H9 (cell line): ENCODE measurements around the gene OGFR. TPM values are rescaled to one million over a fixed set of nuclear protein-coding genes. Genes with fewer than 3 reads are reported as not detected.

Experiments used
- DNase-seq: peaks from one replicate; pipeline ENCODE4 v3.0.0-alpha.2; 2017
- H2AFZ ChIP-seq: one replicate; pipeline ENCODE4 v1.6.1; 2013; ENCODE audit warnings: mild to moderate bottlenecking, low read length, control low read depth, moderate library complexity
- H2AK5ac ChIP-seq: 2 replicates; pipeline ENCODE4 v1.6.1; 2013; ENCODE audit warnings: low read length, control low read depth, mixed read lengths; ENCODE audit not compliant: insufficient read length
- H2BK120ac ChIP-seq: one replicate; pipeline ENCODE4 v1.6.1; 2013; ENCODE audit warnings: low read depth, mild to moderate bottlenecking, low read length, control low read depth, inconsistent platforms; ENCODE audit not compliant: poor library complexity, severe bottlenecking
- H2BK12ac ChIP-seq: 2 replicates; pipeline ENCODE4 v1.6.1; 2013; ENCODE audit warnings: low read length, control low read depth, mixed read lengths, low read depth; ENCODE audit not compliant: insufficient read length
- H2BK15ac ChIP-seq: 2 replicates; pipeline ENCODE4 v1.6.1; 2013; ENCODE audit warnings: low read depth, low read length, control low read depth
- H2BK20ac ChIP-seq: one replicate; pipeline ENCODE4 v1.6.1; 2013; ENCODE audit warnings: low read depth, mild to moderate bottlenecking, low read length, control low read depth, inconsistent platforms; ENCODE audit not compliant: poor library complexity, severe bottlenecking
- H2BK5ac ChIP-seq: 2 replicates; pipeline ENCODE4 v1.6.1; 2013; ENCODE audit warnings: low read length, control low read depth, mixed read lengths; ENCODE audit not compliant: insufficient read length
- H3K14ac ChIP-seq: 2 replicates; pipeline ENCODE4 v1.6.1; 2013; ENCODE audit warnings: low read length, control low read depth; ENCODE audit not compliant: insufficient read depth
- H3K18ac ChIP-seq: 2 replicates; pipeline ENCODE4 v1.6.1; 2013; ENCODE audit warnings: low read depth, mild to moderate bottlenecking, mixed read lengths, low read length, control low read depth; ENCODE audit not compliant: insufficient read length
- H3K23ac ChIP-seq: 2 replicates; pipeline ENCODE4 v1.6.1; 2013; ENCODE audit warnings: low read length, control low read depth, mixed read lengths, low read depth; ENCODE audit not compliant: insufficient read length
- H3K23me2 ChIP-seq: 2 replicates; pipeline ENCODE4 v1.6.1; 2013; ENCODE audit warnings: low read depth, mild to moderate bottlenecking, mixed read lengths, low read length, control low read depth; ENCODE audit not compliant: insufficient read length, poor library complexity, severe bottlenecking
- H3K27ac ChIP-seq: 2 replicates; pipeline ENCODE4 v1.5.1; 2013; ENCODE audit warnings: low read length, control low read depth, mixed read lengths, low read depth; ENCODE audit not compliant: insufficient read length
- H3K27me3 ChIP-seq: 2 replicates; pipeline ENCODE4 v1.6.1; 2013; ENCODE audit warnings: low read length, control low read depth, inconsistent platforms; ENCODE audit not compliant: insufficient read depth
- H3K4ac ChIP-seq: 2 replicates; pipeline ENCODE4 v1.6.1; 2013; ENCODE audit warnings: low read depth, mild to moderate bottlenecking, control low read depth, inconsistent platforms, low read length, moderate library complexity
- H3K4me1 ChIP-seq: 2 replicates; pipeline ENCODE4 v1.6.1; 2013; ENCODE audit warnings: low read length, control low read depth, inconsistent platforms; ENCODE audit not compliant: insufficient read depth
- H3K4me2 ChIP-seq: 2 replicates; pipeline ENCODE4 v1.6.1; 2013; ENCODE audit warnings: low read length, control low read depth, mixed read lengths; ENCODE audit not compliant: insufficient read length, insufficient read depth
- H3K56ac ChIP-seq: 2 replicates; pipeline ENCODE4 v1.6.1; 2013; ENCODE audit warnings: low read depth, mild to moderate bottlenecking, mixed read lengths, low read length, control low read depth; ENCODE audit not compliant: insufficient read length
- H3K79me1 ChIP-seq: 2 replicates; pipeline ENCODE4 v1.6.1; 2013; ENCODE audit warnings: low read depth, mild to moderate bottlenecking, moderate library complexity, low read length, control low read depth, inconsistent platforms; ENCODE audit not compliant: insufficient read depth, poor library complexity, severe bottlenecking
- H3K79me2 ChIP-seq: 2 replicates; pipeline ENCODE4 v1.6.1; 2013; ENCODE audit warnings: low read length, control low read depth, inconsistent platforms; ENCODE audit not compliant: insufficient read depth
- H3K9ac ChIP-seq: 2 replicates; pipeline ENCODE4 v1.6.1; 2013; ENCODE audit warnings: low read length, control low read depth, mixed read lengths; ENCODE audit not compliant: insufficient read length; ENCODE audit errors: extremely low read depth
- H3K9me3 ChIP-seq: one replicate; pipeline ENCODE4 v1.6.1; 2013; ENCODE audit warnings: low read depth, low read length, inconsistent platforms; ENCODE audit not compliant: control insufficient read depth
- H3T11ph ChIP-seq: one replicate; pipeline ENCODE4 v1.6.1; 2013; ENCODE audit warnings: mild to moderate bottlenecking, low read length, control low read depth, inconsistent platforms
- H4K20me1 ChIP-seq: one replicate; pipeline ENCODE4 v1.6.1; 2013; ENCODE audit not compliant: control insufficient read depth, insufficient read length, insufficient read depth
- H4K5ac ChIP-seq: 2 replicates; pipeline ENCODE4 v1.6.1; 2013; ENCODE audit warnings: low read depth, mild to moderate bottlenecking, mixed read lengths, low read length, control low read depth; ENCODE audit not compliant: insufficient read length
- H4K8ac ChIP-seq: replicated peaks from 2 replicates; pipeline ENCODE4 v1.6.1; 2013; ENCODE audit warnings: low read length, control low read depth, mixed read lengths, low read depth; ENCODE audit not compliant: insufficient read length
- H4K91ac ChIP-seq: 2 replicates; pipeline ENCODE4 v1.6.1; 2013; ENCODE audit warnings: low read depth, mild to moderate bottlenecking, moderate library complexity, mixed read lengths, low read length, control low read depth; ENCODE audit not compliant: insufficient read length
- H3K27ac Mint-ChIP-seq, 3 experiments: 2 replicates in 2 of 3; 3 replicates in 1 of 3; pipeline ENCODE4 v1.8.0; 2020 to 2021; ENCODE audit warnings: mixed read lengths in 3 of 3, mild to moderate bottlenecking in 1 of 3, moderate library complexity in 1 of 3
- H3K27me3 Mint-ChIP-seq: 2 replicates; pipeline ENCODE4 v1.8.0; 2021; ENCODE audit warnings: low read depth, mild to moderate bottlenecking, moderate library complexity, mixed read lengths
- H3K36me3 Mint-ChIP-seq, 3 experiments: 2 replicates in 2 of 3; 3 replicates in 1 of 3; pipeline ENCODE4 v1.8.0; 2020 to 2021; ENCODE audit warnings: low read depth in 3 of 3, mixed read lengths in 3 of 3; ENCODE audit not compliant: insufficient read depth in 1 of 3
- H3K4me1 Mint-ChIP-seq, 2 experiments: 2 replicates each; pipeline ENCODE4 v1.8.0; 2020; ENCODE audit warnings: mixed read lengths in 2 of 2
- H3K4me3 Mint-ChIP-seq, 2 experiments: 2 replicates in 1 of 2; 3 replicates in 1 of 2; pipeline ENCODE4 v1.8.0; 2020 to 2021; ENCODE audit warnings: mild to moderate bottlenecking in 2 of 2, mixed read lengths in 2 of 2, moderate library complexity in 1 of 2
- H3K9me3 Mint-ChIP-seq, 2 experiments: 2 replicates in 1 of 2; 3 replicates in 1 of 2; pipeline ENCODE4 v1.8.0; 2020; ENCODE audit warnings: mild to moderate bottlenecking in 2 of 2, mixed read lengths in 2 of 2, moderate library complexity in 1 of 2
- CTCF ChIP-seq: fragments of 200-600 bp; sonication (generic); conservative IDR thresholded peaks from 3 replicates; pipeline ENCODE4 v1.8.0; 2021; ENCODE audit warnings: antibody characterized with exemption, mild to moderate bottlenecking
- whole genome bisulfite sequencing: extraction: QIAGEN DNeasy Blood & Tissue Kit; methylation state at CpG from one replicate; pipeline ENCODE4 v1.1.7; 2013; ENCODE audit warnings: missing lambda C conversion rate, low lambda C conversion rate, mixed read lengths; ENCODE audit not compliant: insufficient read length; ENCODE audit errors: extremely low coverage; 5-methylcytosine and 5-hydroxymethylcytosine counted together
- total RNA-seq: library from RNA; stranded (reverse); gene quantifications from 2 replicates; pipeline ENCODE4 v1.2.1, GENCODE V29; 2021

Gene OGFR
- total RNA-seq, 1 experiment from 2014 or later, result 33.1 TPM

GRCh38 chr20:62799873-62800272 is 4.8 kb upstream of the OGFR start:
- H3K36me3 Mint-ChIP-seq, result peaks cover 13 to 38% (median 34%) of the 10 kb centered on the region in 3 experiments
- Histone ChIP-seq H2AK5ac (no peak overlapping the region), H3K4me1 (no peaks in the 10 kb centered on the region), H3K18ac (no peak overlapping the region), H4K5ac (no peak overlapping the region), H3K23me2 (peaks cover 4% of the 10 kb centered on the region), H3K27ac (no peak overlapping the region), H3T11ph (no peak overlapping the region), H3K79me2 (no peaks in the 10 kb centered on the region), H3K9me3 (no peaks in the 10 kb centered on the region), H4K91ac (no peak overlapping the region), H2BK5ac (no peak overlapping the region), H3K56ac (no peak overlapping the region), H4K20me1 (no peaks in the 10 kb centered on the region), H3K14ac (no peak overlapping the region), H3K23ac (no peak overlapping the region), H3K79me1 (no peaks in the 10 kb centered on the region), H2BK20ac (no peak overlapping the region), H3K27me3 (no peaks in the 10 kb centered on the region), H2AFZ (no peak overlapping the region), H3K4ac (no peak overlapping the region), H2BK15ac (no peak overlapping the region), H2BK12ac (no peak overlapping the region), H2BK120ac (no peak overlapping the region), H3K9ac (no peak overlapping the region), H4K8ac (no peak overlapping the region), H3K4me2 (no peak overlapping the region)
- peaks cover 30% of the 10 kb centered on the region for H3K27me3 Mint-ChIP-seq
- DNase-seq, result no peak
- WGBS, result no CpG with 5 or more reads among the region's 10 CpGs
- H3K27ac Mint-ChIP-seq, result no peak overlapping the region
- H3K9me3 Mint-ChIP-seq, result no peaks in the 10 kb centered on the region
- peaks cover 11% of the 10 kb centered on the region in 2 experiments for H3K4me1 Mint-ChIP-seq
- no peak overlapping the region for H3K4me3 Mint-ChIP-seq
- TF ChIP-seq CTCF, result no peak
